ENCODE measurements around the gene GMDS.

GMDS gene

GRCh38 chr6:1624851-1625781, 620.3 kb downstream of the GMDS start:
- Histone ChIP-seq H3K4me3 (ENCODE audit: low read length) (peak overlapping the region; percentile 17; the same call in 1 of the 2 replicates), H3K27me3 (ENCODE audit: control insufficient read depth, insufficient read depth, low read length) (peaks cover 79% of the 10 kb centered on the region), H3K36me3 (ENCODE audit: control insufficient read depth, insufficient read depth, low read length) (no peaks in the 10 kb centered on the region), H3K4me1 (ENCODE audit: control insufficient read depth, insufficient read depth, low read length) (peaks cover 7% of the 10 kb centered on the region), H3K9me3 (ENCODE audit: control insufficient read depth, insufficient read depth, low read length) (no peaks in the 10 kb centered on the region), H3K27ac (ENCODE audit: low read length) (no peak overlapping the region)
- WGBS (ENCODE audit: insufficient coverage, insufficient read length), result no CpG with 5 or more reads among the region's 53 CpGs
- DNase-seq (ENCODE audit: low read depth, low spot score), result no peak

- no CpG with 5 or more reads among the region's 66 CpGs for WGBS (ENCODE audit: insufficient coverage, insufficient read length)
- Histone ChIP-seq H3K4me1 (ENCODE audit: control insufficient read depth, insufficient read depth, low read length) (peaks cover 7% of the 10 kb centered on the region), H3K9me3 (ENCODE audit: control insufficient read depth, insufficient read depth, low read length) (no peaks in the 10 kb centered on the region), H3K27me3 (ENCODE audit: control insufficient read depth, insufficient read depth, low read length) (peaks cover 87% of the 10 kb centered on the region), H3K4me3 (ENCODE audit: low read length) (peak overlapping the region; percentile 2; the same call in 1 of the 2 replicates), H3K36me3 (ENCODE audit: control insufficient read depth, insufficient read depth, low read length) (no peaks in the 10 kb centered on the region), H3K27ac (ENCODE audit: low read length) (no peak overlapping the region)
- DNase-seq (ENCODE audit: low read depth, low spot score), result no peak
These were observed 621.2 kb downstream of the GMDS start for GRCh38 chr6:1624058-1624850.

GRCh38 chr6:1623769-1624057, 621.7 kb downstream of the GMDS start:
- no peak for DNase-seq (ENCODE audit: low read depth, low spot score)
- no CpG with 5 or more reads among the region's 12 CpGs for WGBS (ENCODE audit: insufficient coverage, insufficient read length)
- H3K36me3 ChIP-seq (ENCODE audit: control insufficient read depth, insufficient read depth, low read length), result no peaks in the 10 kb centered on the region
- H3K9me3 ChIP-seq (ENCODE audit: control insufficient read depth, insufficient read depth, low read length), result no peaks in the 10 kb centered on the region
- no peak overlapping the region for H3K27ac ChIP-seq (ENCODE audit: low read length)
- H3K4me1 ChIP-seq (ENCODE audit: control insufficient read depth, insufficient read depth, low read length), result peaks cover 7% of the 10 kb centered on the region
- peaks cover 92% of the 10 kb centered on the region for H3K27me3 ChIP-seq (ENCODE audit: control insufficient read depth, insufficient read depth, low read length)
- H3K4me3 ChIP-seq (ENCODE audit: low read length), result no peak overlapping the region

- no peak for DNase-seq (ENCODE audit: low read depth, low spot score)
- Histone ChIP-seq H3K27me3 (ENCODE audit: control insufficient read depth, insufficient read depth, low read length) (peaks cover 96% of the 10 kb centered on the region), H3K27ac (ENCODE audit: low read length) (no peak overlapping the region), H3K4me3 (ENCODE audit: low read length) (no peak overlapping the region), H3K4me1 (ENCODE audit: control insufficient read depth, insufficient read depth, low read length) (peaks cover 7% of the 10 kb centered on the region), H3K9me3 (ENCODE audit: control insufficient read depth, insufficient read depth, low read length) (no peaks in the 10 kb centered on the region), H3K36me3 (ENCODE audit: control insufficient read depth, insufficient read depth, low read length) (no peaks in the 10 kb centered on the region)
- no CpG with 5 or more reads among the region's 8 CpGs for WGBS (ENCODE audit: insufficient coverage, insufficient read length)
These were observed 622.3 kb downstream of the GMDS start for GRCh38 chr6:1622851-1623768.

GRCh38 chr6:1622220-1622850, 623.1 kb downstream of the GMDS start:
- no peak for DNase-seq (ENCODE audit: low read depth, low spot score)
- Histone ChIP-seq H3K4me1 (ENCODE audit: control insufficient read depth, insufficient read depth, low read length) (peaks cover 8% of the 10 kb centered on the region), H3K27ac (ENCODE audit: low read length) (no peak overlapping the region), H3K9me3 (ENCODE audit: control insufficient read depth, insufficient read depth, low read length) (no peaks in the 10 kb centered on the region), H3K36me3 (ENCODE audit: control insufficient read depth, insufficient read depth, low read length) (no peaks in the 10 kb centered on the region), H3K27me3 (ENCODE audit: control insufficient read depth, insufficient read depth, low read length) (peaks cover 97% of the 10 kb centered on the region), H3K4me3 (ENCODE audit: low read length) (no peak overlapping the region)
- WGBS (ENCODE audit: insufficient coverage, insufficient read length), result no CpG with 5 or more reads among the region's 15 CpGs

GRCh38 chr6:1621070-1621701, 624.2 kb downstream of the GMDS start:
- Histone ChIP-seq H3K9me3 (ENCODE audit: control insufficient read depth, insufficient read depth, low read length) (no peaks in the 10 kb centered on the region), H3K27me3 (ENCODE audit: control insufficient read depth, insufficient read depth, low read length) (peaks cover 98% of the 10 kb centered on the region), H3K4me1 (ENCODE audit: control insufficient read depth, insufficient read depth, low read length) (peaks cover 9% of the 10 kb centered on the region), H3K4me3 (ENCODE audit: low read length) (no peak overlapping the region), H3K27ac (ENCODE audit: low read length) (no peak overlapping the region), H3K36me3 (ENCODE audit: control insufficient read depth, insufficient read depth, low read length) (no peaks in the 10 kb centered on the region)
- WGBS (ENCODE audit: insufficient coverage, insufficient read length), result no CpG with 5 or more reads among the region's 30 CpGs
- no peak for DNase-seq (ENCODE audit: low read depth, low spot score)

GRCh38 chr6:1620504-1621069, 624.8 kb downstream of the GMDS start:
- Histone ChIP-seq H3K27ac (ENCODE audit: low read length) (no peak overlapping the region), H3K4me1 (ENCODE audit: control insufficient read depth, insufficient read depth, low read length) (peaks cover 9% of the 10 kb centered on the region), H3K4me3 (ENCODE audit: low read length) (no peak overlapping the region; the same call in 1 of the 2 replicates), H3K9me3 (ENCODE audit: control insufficient read depth, insufficient read depth, low read length) (no peaks in the 10 kb centered on the region), H3K27me3 (ENCODE audit: control insufficient read depth, insufficient read depth, low read length) (peaks cover 99% of the 10 kb centered on the region), H3K36me3 (ENCODE audit: control insufficient read depth, insufficient read depth, low read length) (no peaks in the 10 kb centered on the region)
- WGBS (ENCODE audit: insufficient coverage, insufficient read length), result no CpG with 5 or more reads among the region's 50 CpGs
- DNase-seq (ENCODE audit: low read depth, low spot score), result no peak

GRCh38 chr6:1619673-1620503, 625.5 kb downstream of the GMDS start:
- Histone ChIP-seq H3K27me3 (ENCODE audit: control insufficient read depth, insufficient read depth, low read length) (peaks cover 99% of the 10 kb centered on the region), H3K27ac (ENCODE audit: low read length) (no peak overlapping the region), H3K4me3 (ENCODE audit: low read length) (peak overlapping the region; percentile 10; the same call in 1 of the 2 replicates), H3K9me3 (ENCODE audit: control insufficient read depth, insufficient read depth, low read length) (no peaks in the 10 kb centered on the region), H3K4me1 (ENCODE audit: control insufficient read depth, insufficient read depth, low read length) (peaks cover 6% of the 10 kb centered on the region; the same call in 1 of the 2 replicates), H3K36me3 (ENCODE audit: control insufficient read depth, insufficient read depth, low read length) (no peaks in the 10 kb centered on the region)
- WGBS (ENCODE audit: insufficient coverage, insufficient read length), result no CpG with 5 or more reads among the region's 83 CpGs
- no peak for DNase-seq (ENCODE audit: low read depth, low spot score)
